ENCODE results near the gene SIGLEC5. TPM values are rescaled to one million over a fixed set of nuclear protein-coding genes. Genes with fewer than 3 reads are reported as not detected.

The SIGLEC5 gene
- total and polyA plus RNA-seq, 2 of the 8 experiments (the other 6 are each of a cell fraction or from before 2014, with no cell fraction given) = not detected

- TF ChIP-seq FOSL1 (IDR thresholded peaks at IDR 0.05; ENCODE audit: insufficient read depth, low read depth, low read length) (no peak), ZNF274 (IDR thresholded peaks at IDR 0.05; ENCODE audit: borderline replicate concordance, extremely low read depth, low read length) (no peak), POLR2AphosphoS5 (IDR thresholded peaks at IDR 0.05; ENCODE audit: low read depth, low read length) (no peak)
Observed at GRCh38 chr19:51567583-51567982, 62.6 kb downstream of the SIGLEC5 start (continued).
